SK-N-SH treated with all-trans-retinoic acid at 6 μM for 48 hours (cell line): ENCODE measurements around the gene MST1.

ENCODE experiments used
- ARNTL ChIP-seq: fragments of 450-650 bp; formaldehyde crosslinking; IDR thresholded peaks from 2 replicates; pipeline ENCODE4 v1.5.0; 2020; ENCODE audit warnings: low read depth, mild to moderate bottlenecking, moderate library complexity, borderline replicate concordance
- CSDC2 ChIP-seq: fragments of 250-450 bp; sonication (Bioruptor Pico); IDR thresholded peaks from 2 replicates; pipeline ENCODE4 v1.5.0; 2020; ENCODE audit warnings: mild to moderate bottlenecking, moderate library complexity
- GLIS3 ChIP-seq: fragments of 250-450 bp; sonication (Bioruptor Pico); IDR thresholded peaks from 2 replicates; pipeline ENCODE4 v1.5.0; 2020; ENCODE audit warnings: mild to moderate bottlenecking, moderate library complexity

DNA sequence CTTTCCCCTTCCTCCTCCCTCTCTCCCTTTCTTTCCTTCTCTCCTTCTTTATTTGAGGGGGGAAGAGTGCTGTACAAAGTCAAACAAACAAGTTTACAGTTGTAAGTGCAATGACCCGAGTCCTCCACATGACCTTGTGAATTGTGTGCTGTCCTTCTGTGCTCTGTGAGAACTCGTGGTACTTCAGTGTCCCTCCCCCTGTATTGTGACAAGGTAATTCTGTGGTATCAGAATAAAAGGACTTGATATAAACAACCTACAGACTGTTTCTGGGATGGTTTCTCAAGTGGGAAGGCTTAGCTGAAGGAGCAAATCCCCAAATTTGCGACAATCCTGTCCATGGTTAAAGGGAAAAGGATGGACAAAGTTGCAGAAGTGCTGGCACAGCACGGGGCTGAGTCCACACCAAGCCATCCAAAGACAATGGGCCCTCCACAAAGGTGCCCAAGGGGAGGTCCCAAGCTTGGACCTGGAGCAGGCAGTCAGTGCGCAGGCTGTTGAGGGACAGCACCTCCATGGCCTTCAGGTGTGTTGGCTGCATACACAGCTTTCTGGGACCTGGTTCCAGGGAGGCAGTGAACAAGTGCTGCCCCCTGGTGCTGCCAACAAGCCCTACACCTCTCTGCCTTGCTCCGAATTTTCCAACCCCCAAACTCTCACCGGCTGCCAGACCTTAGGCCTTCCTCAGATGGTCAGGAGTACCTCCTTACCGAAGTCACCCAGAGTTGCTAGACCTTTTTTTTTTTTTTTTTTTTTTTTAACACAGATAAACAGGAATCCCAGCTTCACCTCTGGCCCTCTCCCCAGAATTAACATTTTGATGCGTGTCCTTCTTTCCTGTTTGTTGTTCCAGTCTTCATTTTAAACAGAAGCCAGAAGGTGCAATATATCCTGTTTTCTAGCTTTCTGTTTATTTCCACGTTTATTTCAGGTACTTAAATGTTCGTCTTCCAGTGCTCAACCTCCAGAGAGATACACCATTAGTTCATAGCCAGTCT lies 17.7 kb downstream of the MST1 start:
- TF ChIP-seq ARNTL (CRISPR knock-in tag) (no peak), CSDC2 (CRISPR knock-in tag) (no peak), GLIS3 (no peak)
